ENCODE data around the gene PPTC7. TPM values are rescaled to one million over a fixed set of nuclear protein-coding genes. Genes with fewer than 3 reads are reported as not detected.
A peak's percentile ranks its signal among the peaks of the same experiment; 100 is the strongest.

PPTC7 gene
- total RNA-seq, 1 donor from 2014 or later = 12.3 TPM

DNA sequence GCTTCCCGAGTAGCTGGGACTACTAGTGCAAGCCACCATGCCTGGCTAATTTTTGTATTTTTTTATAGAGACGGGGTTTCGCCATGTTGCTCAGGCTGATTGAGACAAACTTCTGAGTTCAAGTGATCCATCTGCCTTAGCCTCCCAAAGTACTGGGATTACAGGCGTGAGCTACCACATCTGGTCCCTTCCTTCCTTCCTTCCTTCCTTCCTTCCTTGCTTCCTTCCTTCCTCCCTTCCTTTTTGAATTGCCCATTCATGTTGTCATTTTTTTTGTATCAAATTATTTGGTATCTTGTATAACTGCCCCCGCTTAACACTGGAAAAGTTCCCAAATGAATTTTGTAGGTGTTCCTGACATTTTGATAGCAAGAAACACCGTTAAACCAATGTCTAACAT lies 69.3 kb downstream of the PPTC7 start:
- no peak for DNase-seq (ENCODE audit: low spot score in 2 of 2)
- H3K9me3 ChIP-seq = no peaks in the 10 kb centered on the region
- TF ChIP-seq, protein P1, sequence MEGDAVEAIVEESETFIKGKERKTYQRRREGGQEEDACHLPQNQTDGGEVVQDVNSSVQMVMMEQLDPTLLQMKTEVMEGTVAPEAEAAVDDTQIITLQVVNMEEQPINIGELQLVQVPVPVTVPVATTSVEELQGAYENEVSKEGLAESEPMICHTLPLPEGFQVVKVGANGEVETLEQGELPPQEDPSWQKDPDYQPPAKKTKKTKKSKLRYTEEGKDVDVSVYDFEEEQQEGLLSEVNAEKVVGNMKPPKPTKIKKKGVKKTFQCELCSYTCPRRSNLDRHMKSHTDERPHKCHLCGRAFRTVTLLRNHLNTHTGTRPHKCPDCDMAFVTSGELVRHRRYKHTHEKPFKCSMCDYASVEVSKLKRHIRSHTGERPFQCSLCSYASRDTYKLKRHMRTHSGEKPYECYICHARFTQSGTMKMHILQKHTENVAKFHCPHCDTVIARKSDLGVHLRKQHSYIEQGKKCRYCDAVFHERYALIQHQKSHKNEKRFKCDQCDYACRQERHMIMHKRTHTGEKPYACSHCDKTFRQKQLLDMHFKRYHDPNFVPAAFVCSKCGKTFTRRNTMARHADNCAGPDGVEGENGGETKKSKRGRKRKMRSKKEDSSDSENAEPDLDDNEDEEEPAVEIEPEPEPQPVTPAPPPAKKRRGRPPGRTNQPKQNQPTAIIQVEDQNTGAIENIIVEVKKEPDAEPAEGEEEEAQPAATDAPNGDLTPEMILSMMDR (IDR thresholded peaks at IDR 0.05) = no peak
- no peak overlapping the region for H3K27ac ChIP-seq
- peaks cover 0 to 3% of the 10 kb centered on the region in 2 donors for H3K4me1 ChIP-seq
- H3K36me3 ChIP-seq = no peaks in the 10 kb centered on the region
- H3K27me3 ChIP-seq = no peaks in the 10 kb centered on the region
- intact Hi-C loops (cut with DNase I) = loop anchor here (5.0 kb wide), 1 partner anchor 373 kb away; no protein-coding TSS in a partner anchor
- H3K4me3 ChIP-seq = no peak overlapping the region

DNA sequence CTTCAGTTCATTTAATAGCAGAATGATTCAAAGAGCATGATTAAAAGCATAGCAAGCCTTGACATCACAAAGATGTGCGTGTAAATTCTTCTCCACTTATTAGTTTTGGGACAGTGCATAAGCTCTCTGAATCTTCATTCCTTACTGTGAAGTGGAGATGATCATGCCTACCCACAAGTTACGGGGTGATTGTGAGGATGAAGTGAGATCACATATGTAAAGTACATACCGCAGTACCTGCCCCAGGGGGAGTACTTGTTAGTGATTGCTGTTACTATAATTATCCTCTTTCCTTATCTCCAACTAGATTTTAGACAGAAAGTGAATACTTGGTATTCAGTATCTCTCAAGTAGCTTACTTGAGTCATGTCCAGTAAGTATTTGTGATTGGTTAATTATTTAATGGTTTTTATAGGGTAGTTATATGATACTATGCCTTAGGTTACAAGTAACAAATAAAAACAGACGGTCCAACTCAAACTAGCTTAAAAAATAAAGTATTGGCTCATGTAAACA lies 75.0 kb downstream of the PPTC7 start:
- Histone ChIP-seq H3K4me1 (peaks cover 0 to 3% of the 10 kb centered on the region in 2 donors), H3K27me3 (no peaks in the 10 kb centered on the region), H3K4me3 (no peak overlapping the region), H3K27ac (no peak overlapping the region), H3K36me3 (no peaks in the 10 kb centered on the region), H3K9me3 (no peaks in the 10 kb centered on the region)
- intact Hi-C loops (cut with DNase I) = loop anchor here (10.0 kb wide), 1 partner anchor 237 kb away; the partner anchor contains the start of gene PPP1CC
- no peak for DNase-seq (ENCODE audit: low spot score in 2 of 2)
- TF ChIP-seq, protein P1 (IDR thresholded peaks at IDR 0.05) = no peak

DNA sequence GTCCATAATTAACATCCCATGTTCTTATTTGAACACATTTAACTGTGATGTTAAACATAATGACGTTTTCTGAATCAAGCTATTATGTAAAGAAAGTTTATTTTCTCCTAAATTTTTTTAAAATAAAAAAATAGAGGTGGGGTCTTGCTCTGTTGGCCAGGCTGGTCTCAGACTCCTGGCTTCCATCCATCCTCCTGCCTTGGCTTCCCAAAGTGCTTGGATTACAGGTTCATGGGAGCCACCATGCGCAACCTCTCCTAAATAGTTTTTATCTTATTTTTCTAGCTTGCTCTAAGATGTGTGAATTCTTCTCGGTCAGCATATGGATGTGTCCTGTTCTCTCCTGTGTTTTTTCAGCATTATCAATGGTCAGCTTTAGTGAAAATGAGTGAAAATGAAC lies 77.8 kb downstream of the PPTC7 start:
- Histone ChIP-seq H3K4me1 (peaks cover under 1 to 7% of the 10 kb centered on the region in 2 donors), H3K27ac (no peak overlapping the region), H3K4me3 (no peak overlapping the region), H3K27me3 (no peaks in the 10 kb centered on the region), H3K9me3 (no peaks in the 10 kb centered on the region), H3K36me3 (no peaks in the 10 kb centered on the region)
- intact Hi-C loops (cut with DNase I) = loop anchor here (10.0 kb wide), 1 partner anchor 239 kb away; the partner anchor contains the start of gene PPP1CC
- TF ChIP-seq, protein P1 (IDR thresholded peaks at IDR 0.05) = no peak
- no peak for DNase-seq (ENCODE audit: low spot score in 2 of 2)

DNA sequence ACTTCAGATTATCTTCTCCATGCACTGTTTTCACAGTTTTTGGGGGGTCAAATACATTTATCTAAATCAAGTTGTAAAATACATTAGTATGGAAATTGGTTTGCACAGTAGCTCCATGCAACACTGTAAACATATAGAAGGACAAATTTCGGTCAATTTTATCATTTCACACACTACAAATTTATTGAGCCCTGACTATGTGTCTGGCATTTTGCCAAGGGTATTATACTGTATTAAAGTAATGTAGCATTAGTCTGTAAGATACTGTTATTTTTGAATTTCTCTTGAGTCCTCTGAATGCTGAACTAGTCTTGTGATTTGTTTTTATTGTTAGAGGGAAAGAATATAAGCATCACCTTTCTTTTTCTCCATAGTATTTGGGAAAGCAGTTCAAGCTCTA lies 79.7 kb downstream of the PPTC7 start:
- H3K4me3 ChIP-seq = no peak overlapping the region
- no peak for DNase-seq (ENCODE audit: low spot score in 2 of 2)
- H3K4me1 ChIP-seq = peaks cover 7 to 21% of the 10 kb centered on the region in 2 donors
- intact Hi-C loops (cut with DNase I) = loop anchor here (2.0 to 10.0 kb wide), 3 partner anchors 53 to 241 kb away; partner anchors contain the start of genes ARPC3, PPP1CC and TCTN1
- no peaks in the 10 kb centered on the region for H3K9me3 ChIP-seq
- TF ChIP-seq, protein P1 (IDR thresholded peaks at IDR 0.05) = no peak
- no peaks in the 10 kb centered on the region for H3K27me3 ChIP-seq
- H3K36me3 ChIP-seq = no peaks in the 10 kb centered on the region
- H3K27ac ChIP-seq = no peak overlapping the region

DNA sequence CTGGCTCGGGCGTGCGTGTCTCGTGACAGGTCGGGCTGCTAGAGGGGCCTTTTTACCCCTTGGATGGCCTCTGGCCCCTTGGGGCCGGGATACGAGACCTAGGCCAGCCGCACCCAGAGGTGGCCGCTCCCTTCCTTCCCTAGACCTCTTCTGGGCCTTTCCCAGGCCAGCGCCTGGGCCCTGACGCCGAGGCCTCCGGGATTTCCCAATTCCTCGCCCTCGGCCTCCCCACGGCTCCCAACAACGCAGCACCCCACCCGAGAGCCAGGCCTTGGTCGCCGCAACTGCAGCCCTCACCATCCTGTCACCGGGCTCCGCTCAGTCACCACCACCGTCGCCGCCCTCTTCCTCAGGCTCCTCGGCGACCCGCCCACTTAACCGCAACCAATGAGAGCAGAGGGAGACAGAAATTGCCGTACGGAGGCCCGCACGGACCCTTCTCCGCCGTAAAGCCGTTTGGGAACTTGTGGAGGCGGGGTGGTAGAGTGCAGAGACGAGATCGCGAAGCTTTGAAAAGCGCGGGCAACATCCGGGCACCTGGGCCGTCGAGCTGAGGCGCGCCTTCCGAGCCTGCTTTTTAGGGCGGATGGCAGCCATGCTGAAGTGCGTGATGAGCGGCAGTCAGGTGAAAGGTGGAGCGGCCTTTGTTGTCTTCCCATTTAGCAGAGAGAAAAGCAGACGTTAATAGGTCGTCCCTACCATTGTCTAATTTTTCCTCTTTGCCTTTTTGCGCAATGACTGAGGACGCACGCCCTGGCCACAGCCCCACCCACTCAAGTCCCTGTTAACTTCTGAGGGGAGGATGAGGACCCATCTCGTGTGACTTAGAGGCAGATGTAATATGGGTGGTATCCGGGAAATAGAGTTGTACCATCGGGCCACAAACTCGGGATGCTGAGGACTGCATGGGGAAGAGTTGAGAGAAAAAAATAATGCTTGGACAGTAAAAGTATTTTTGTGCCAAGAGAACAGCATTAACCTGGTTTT lies 81.1 kb downstream of the PPTC7 start, which contains the start of the genes RAD9B and VPS29:
Gene RAD9B (plus strand): TSS at position 580 of the 987 bp plus-strand sequence. CDS start 7 bp downstream, at position 587.
Gene VPS29 (minus strand): TSS at position 360 of the 987 bp plus-strand sequence. CDS start 60 bp downstream, at position 300.
- intact Hi-C loops (cut with DNase I) = loop anchor here (1.0 to 10.0 kb wide), 5 partner anchors 34 to 243 kb away; partner anchors contain the start of genes ARPC3, FAM216A, GPN3 and PPP1CC
- Histone ChIP-seq H3K4me1 (peaks cover 7 to 21% of the 10 kb centered on the region in 2 donors), H3K9me3 (no peaks in the 10 kb centered on the region), H3K36me3 (no peaks in the 10 kb centered on the region), H3K27me3 (no peaks in the 10 kb centered on the region), H3K4me3 (peak within 1 kb of the TSS; percentile 75 to 82), H3K27ac (peak within 1 kb of the TSS; percentile 92)
- TF ChIP-seq, protein P1 (IDR thresholded peaks at IDR 0.05) = no peak
- DNase-seq (ENCODE audit: low spot score in 2 of 2) = peak; percentile 96 to 99

All from ascending aorta (tissue), 2 donors.